HG02943 (cell line): ENCODE data around the gene SLC26A6.

ENCODE experiments used
- ATAC-seq: cut with Tn5 transposase; IDR thresholded peaks from one replicate; pipeline ENCODE4 v1.9.1; 2021; ENCODE audit warnings: mild to moderate bottlenecking, low read depth, moderate library complexity; ENCODE audit not compliant: unreplicated experiment

SLC26A6 gene

GRCh38 chr3:48662145-48662752 is 27.0 kb upstream of the SLC26A6 start:
- ATAC-seq: no peak

DNA sequence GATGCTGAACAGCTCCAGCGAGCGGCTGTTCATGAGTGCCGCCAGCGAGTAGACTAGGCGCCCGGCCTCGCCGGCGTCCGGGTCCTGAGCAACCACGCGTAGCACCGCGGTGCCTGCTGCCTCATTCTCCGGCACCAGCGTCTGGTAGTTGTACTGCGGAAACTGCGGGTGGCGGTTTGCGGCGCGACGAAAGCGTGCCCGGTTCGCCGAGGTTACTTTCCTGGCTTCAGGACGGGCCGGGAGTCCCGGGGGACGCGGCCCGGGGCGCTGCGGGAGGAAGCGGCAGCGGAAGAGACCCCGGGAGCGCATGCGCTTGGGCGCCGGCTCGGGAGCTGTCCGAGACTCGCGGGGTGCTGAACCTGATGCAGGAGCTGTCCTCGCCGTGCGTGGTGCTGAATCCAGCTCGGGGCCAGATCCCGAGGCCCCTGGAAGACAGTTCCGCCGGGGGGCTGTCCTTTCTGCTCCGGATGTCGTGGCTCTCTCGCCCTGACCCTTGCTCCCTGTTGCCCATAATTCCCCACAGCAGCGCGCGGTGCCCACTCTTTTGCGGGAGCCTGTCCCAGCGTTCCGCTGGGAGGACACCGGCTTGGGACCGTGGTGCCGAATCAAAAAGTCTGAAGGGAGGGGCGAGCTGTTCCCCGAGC is 26.4 kb upstream of the SLC26A6 start:
- no peak for ATAC-seq

GRCh38 chr3:48660800-48661400 is 25.6 kb upstream of the SLC26A6 start:
- no peak for ATAC-seq

DNA sequence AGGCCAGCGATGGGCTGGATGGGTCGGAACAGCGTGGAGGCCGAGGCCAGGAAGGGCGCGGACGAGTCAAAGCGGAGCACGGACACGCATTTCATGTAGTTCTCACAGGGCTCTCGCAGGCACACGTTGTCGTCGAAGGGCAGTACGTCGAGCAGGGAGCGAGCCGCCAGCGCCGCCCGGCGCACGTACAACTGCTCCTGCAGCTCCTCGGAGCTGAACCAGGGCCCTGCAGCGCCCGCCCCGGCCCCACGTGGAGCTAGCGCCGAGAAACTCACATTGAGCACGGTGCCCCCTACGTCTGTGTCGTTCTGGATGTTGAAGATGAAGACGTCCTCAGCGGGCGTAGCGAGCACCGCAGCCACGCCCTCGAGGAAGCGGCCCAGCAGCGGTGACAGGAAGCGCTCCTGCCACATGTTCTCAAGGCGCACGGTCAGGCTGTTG is 21.6 kb upstream of the SLC26A6 start:
- no peak for ATAC-seq

DNA sequence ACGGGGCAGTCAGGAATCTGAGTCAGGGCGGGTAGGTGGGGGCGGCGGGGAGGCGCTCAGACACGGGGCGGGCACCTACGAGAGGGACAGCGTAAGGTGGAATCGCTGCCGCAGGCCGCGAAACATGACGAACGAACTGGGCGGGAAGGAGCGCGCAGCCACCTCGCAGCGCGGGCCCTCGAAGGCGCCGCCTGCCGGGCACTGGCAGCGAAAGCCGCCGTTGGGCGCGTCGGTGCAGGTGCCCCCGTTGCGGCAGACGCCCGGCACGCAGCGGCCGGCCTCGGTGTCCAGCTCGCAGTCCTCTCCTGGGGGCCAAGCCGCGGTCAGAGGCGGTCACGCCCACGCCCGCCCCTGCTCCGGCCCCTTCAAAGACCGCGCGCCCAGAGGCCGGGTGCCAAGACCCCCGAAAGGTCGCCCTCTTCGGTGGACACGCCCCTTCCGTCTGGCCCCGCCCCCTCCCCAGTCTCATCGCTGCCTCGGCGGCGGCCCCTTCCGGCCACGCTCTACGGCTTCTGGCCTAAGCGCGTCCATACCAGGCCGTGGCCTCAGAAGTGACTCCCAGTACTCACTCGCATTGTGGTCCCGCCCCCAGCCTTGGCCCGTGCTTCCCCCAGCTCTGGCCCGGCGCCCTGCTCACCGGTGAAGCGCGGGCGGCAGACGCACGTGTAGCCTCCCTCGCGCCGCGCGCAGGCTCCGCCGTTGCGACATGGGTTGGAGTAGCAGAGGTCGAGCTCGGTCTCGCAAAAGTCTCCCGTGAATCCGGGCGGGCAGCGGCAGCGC is 21.0 kb upstream of the SLC26A6 start:
- peak; percentile 56 for ATAC-seq

DNA sequence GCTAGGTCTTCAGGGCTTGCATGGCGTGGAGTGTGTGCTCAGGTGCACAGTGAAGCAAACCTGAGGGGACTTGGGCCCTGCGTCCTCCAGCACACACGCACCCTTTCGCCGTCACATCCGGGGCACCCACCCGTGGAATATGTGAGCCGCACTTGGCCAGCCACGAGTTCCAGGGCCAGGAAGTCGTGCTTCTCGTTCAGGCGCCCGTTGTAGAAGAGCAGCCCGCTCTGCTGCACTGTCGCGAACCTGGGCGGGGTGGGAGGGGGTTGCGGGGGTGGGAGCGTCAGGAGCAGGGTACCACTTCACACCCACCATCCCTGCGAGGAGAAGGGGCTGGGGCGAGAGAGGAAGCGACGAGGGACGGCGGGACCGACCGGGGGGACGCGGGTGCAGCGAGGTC is 20.3 kb upstream of the SLC26A6 start:
- no peak for ATAC-seq

DNA sequence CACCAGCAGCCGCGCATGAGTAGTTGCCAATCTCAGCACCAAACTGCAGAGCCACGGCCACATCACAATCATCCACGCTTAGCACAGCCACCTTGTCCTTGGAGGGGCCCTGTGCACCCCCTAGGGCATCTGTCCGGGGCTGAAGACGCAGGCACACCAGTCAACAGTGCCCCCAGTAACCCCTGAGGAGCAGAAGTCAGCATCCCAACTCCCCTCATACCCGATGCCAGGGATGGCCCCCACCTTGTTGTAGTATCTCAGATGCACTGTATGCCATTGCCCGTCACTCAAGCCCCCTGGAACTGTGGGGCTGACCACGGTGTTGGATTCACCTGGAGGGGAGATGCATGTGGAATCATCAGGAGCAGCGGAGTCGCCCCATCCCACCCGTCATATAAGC is 19.8 kb upstream of the SLC26A6 start:
- ATAC-seq: no peak

DNA sequence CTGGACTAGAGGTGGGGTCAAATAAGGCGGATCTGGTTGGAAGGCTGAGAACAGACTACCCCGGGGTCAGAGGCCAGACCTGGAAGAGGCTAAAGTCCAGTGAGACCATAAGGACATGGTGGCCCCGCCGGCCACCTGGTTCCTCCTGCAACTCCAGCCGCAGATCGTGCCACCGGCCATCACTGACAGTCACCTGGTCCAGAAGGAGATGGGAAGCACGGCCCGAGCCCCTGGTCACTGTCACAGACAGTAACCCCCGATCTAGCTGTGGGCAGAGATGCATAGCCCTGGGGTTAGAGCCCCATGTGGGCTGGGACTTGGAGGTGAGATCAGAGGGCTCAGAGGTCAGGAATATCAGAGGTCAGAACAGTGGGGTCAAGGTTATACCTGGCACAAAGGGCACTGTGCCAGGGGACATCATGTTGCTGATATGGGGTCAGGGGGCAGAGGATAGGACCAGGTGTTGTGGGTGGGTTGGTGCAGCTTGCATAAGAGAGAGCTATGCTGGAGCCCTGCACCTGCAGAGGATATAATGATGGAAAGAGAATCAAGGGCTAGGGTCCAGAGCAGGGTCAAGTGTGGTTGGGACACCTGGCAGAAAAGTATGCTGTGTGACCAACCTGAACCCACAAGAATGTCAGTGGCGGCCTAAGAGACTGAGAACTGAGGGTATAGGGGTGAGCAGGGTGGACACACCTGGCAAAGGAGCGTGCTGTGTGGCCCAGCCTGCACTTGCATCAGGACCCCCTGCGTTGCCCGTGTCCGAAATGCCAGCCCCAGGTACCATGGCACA is 17.9 kb upstream of the SLC26A6 start:
- no peak for ATAC-seq

GRCh38 chr3:48651771-48652170 is 16.5 kb upstream of the SLC26A6 start:
- ATAC-seq: no peak

DNA sequence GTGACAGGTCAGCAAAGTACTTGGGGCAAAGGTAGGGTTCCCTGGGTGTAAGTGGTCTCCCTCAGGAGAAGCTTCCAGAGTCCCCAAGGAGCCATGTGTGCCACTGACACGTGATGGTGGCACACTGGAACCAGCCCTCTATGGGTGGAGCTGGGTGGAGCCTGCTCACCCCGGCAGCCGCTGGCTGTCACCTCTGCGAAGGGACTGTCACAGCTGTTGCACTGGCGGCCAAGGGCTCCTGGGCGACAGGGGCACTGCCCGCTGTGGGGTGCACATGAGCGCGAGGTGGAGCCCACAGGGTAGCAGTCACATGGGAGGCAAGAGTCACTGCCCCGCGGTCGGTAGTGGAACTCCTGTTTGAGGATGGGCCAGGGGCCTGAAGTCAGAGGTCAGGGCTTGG is 15.5 kb upstream of the SLC26A6 start:
- no peak for ATAC-seq

DNA sequence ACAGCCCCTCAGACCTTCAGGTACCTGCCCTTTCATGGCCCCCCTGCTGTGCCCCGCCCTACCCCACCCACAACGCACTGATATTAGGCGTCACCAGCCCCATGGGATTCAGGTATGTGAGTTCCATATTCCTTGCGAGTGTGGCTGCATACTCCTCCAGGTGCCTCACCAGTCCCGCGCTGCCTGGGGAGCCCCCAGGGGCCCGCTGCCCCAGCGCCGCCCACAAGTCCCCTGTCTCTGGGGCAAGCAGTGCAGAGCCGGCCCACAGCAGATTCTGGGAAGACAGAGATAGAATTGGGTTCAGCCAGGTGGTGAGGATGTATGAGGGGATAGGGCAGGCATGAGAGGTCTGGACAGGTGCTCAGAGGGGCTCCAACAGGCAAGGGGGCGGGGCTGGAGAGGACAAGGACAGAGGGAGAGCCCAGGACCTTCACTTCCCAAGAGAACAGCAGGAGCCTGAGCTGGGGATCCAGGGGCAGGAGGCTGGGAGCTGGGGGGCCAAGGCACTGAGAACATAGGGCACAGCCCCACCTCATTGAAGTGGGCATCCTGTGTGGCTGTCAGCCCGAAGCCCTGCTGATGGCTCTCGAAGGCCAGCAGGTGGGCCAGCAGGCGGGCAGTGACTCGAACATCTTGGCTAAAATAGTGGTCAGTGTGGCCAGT is 13.1 kb upstream of the SLC26A6 start:
- ATAC-seq: no peak

GRCh38 chr3:48647714-48648113 is 12.5 kb upstream of the SLC26A6 start:
- ATAC-seq: no peak

DNA sequence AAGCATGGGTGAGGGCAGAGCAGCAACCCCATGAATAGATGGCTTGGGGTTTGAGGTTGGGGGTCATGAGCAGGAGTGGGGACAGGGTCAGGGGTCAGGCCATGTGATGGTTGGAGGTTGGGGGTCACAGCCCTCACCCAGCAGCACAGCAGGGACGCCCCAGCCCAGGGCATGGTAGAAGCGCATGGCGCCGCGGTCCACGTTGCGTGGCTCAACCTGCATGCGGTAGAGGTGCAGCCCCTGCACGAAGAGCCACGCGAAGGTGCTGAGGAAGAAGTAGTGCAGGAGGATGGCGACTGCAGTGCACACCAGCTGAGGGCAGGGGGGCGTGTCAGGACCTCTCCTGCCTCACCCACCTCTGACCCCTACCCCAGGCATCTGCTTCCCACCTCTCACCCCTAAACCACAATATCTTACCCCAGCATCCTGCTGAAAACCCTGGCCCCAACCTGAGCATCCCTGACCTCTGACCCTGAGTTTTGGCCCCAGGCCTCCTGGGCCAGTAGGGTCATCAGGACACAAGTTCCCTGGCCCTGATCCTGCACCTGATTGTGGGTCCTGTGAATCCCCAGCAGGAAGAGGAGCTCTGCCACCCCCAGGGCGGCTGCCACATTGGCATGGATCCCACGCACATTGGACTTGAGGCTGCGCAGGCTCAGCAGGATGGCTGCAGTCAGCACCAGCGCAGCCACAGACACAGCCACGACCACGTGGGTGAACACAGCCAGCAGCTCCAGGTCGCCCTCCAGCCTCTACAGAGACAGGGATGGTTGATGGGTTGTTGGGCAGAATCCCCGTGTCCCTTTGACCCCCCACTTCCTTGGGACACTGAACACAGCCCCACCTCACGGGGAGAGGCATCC is 9.9 kb upstream of the SLC26A6 start:
- no peak for ATAC-seq

DNA sequence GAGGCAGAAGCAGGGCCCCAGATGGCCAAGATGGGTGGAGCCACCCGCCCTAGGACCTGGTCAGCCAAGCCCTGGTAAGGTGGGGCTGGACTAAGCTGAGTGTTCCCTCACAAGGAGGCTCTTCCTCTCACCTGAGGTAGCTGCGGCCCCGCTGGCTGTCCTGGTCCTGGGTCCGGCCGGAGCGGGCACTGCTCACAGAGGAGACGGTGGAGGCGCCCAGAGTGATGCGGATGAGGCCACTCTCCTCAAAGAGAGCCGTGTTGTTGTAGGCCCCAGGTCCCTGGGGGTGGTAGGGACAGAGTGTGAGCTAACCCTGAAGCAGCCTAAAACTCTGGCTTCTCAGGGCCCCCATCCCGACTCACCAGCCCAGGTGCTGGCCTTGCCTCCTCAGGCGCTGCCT is 7.3 kb upstream of the SLC26A6 start:
- no peak for ATAC-seq

DNA sequence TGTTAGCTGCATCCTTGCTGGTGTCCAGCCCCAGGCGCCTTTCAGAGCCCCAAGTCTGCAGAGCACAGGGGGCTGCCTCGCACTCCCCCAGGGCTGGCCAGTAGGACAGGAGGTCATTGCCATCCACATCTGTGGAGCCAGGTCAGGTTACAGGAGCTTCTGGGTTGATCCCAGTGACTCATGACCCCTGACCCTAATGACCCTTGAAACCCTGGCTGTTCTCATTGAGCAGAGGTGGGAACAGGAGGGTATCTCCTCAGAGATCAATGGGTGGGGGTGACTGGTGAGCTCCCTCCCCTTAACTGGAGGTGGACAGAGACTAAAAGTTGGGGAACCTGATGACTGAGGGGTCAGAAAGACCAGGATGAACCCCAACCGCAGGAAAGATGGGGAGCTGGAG is 6.1 kb upstream of the SLC26A6 start:
- no peak for ATAC-seq

DNA sequence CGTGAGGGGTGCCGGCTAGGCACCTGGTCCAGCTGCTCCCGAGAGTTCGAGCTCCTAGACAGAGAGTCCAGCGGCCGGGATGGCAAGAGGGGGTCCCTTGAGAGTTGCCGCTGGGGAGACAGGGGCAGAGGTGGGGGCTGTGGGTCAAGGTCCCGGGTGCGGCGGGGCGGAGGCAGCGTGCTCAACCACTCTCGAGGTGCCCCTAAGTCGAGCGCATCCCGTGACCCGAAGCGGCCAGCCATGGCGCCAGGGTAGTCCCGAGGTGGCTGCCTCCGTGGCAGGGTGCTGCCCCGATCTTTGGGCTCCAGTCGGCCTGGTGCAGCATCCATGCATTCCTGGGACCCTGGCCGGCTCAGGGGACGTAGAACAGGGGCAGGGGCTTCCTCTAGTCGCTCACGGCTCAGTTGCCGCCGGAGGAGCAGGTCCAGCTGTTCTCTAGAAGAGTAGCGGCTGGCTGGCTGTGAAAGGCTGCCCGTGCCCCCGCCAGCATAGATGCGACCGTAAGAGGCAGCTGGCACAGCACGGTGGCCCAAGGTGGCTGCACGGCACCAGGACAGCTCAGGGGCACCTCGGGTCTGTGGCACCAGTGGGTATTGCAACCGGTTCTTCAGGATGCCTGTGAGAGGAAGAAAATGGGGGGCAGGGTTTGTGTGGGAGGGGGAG is 4.8 kb upstream of the SLC26A6 start:
- ATAC-seq: no peak

- no peak for ATAC-seq
Measured at GRCh38 chr3:48637305-48637704, 2.0 kb upstream of the SLC26A6 start.

DNA sequence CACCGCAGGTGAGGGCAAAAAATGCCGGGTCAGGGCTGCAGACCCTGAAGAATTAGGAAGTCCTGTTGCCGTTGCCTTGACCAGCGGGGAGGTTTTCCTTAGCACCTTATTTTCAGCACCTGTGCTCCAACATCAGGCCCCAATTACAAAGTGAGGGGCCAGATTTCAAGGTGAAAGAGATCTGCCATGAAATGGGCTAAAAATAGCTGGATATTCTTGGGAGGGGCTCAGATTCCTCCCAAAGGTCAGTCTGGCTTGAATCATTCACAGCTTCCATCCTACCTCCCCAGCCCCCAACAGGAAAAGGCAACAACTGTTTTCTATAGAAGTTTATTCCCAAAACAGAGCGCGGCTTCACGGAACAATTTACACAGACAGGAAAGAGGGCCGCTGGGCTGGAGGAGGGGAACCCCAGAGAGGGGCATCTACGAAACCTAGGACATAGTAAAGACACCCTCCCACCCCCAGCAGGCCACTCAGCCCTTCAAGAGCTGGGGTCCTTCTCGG is 941 bp upstream of the SLC26A6 start:
- ATAC-seq: no peak
